PC-3 (cell line): ENCODE data around the gene DPH1. TPM values are rescaled to one million over a fixed set of nuclear protein-coding genes. Genes with fewer than 3 reads are reported as not detected.

ENCODE experiments used
- ATAC-seq: fragments of 200-7000 bp; cut with Tn5 transposase; 2 replicates; pipeline ENCODE4 v1.9.1; 2020; ENCODE audit warnings: mild to moderate bottlenecking, moderate library complexity
- BruUV-seq: library from RNA; stranded (reverse); fragments of 400-500 nt; replicated peaks from 2 replicates; lab custom pipeline; 2021; lab: Mats Ljungman, UMichigan
- CTCF ChIA-PET: fragments of 300-600 bp; sonication (Branson Sonifier 250); formaldehyde crosslinking; loops from one replicate; lab custom pipeline; 2022; ENCODE audit warnings: antibody characterized with exemption; lab: Charles Lee
- POLR2A ChIA-PET: fragments of 300-600 bp; sonication (Branson Sonifier 250); formaldehyde crosslinking; loops from one replicate; lab custom pipeline; 2022; ENCODE audit warnings: antibody characterized with exemption; ENCODE audit not compliant: unreplicated experiment; lab: Charles Lee
- DNase-seq: peaks from one replicate; pipeline ENCODE4 v3.0.0-alpha.2; 2015
- H2AFZ ChIP-seq: fragments of 300-600 bp; sonication (generic); 2 replicates; pipeline ENCODE4 v1.6.0; 2016; ENCODE audit warnings: antibody characterized with exemption, low read length
- H3F3A ChIP-seq: fragments of 300-600 bp; sonication (generic); one replicate; pipeline ENCODE4 v1.6.0; 2017; ENCODE audit warnings: antibody characterized with exemption, low read length, control low read depth, mild to moderate bottlenecking; ENCODE audit not compliant: unreplicated experiment
- H3K27ac ChIP-seq: fragments of 300-600 bp; sonication (generic); 2 replicates; pipeline ENCODE4 v1.5.1; 2016; ENCODE audit warnings: mild to moderate bottlenecking, low read length
- H3K27me3 ChIP-seq: fragments of 300-600 bp; sonication (generic); 2 replicates; pipeline ENCODE4 v1.6.1; 2016; ENCODE audit warnings: low read length, mixed read lengths
- H3K36me3 ChIP-seq: fragments of 300-600 bp; sonication (generic); 2 replicates; pipeline ENCODE4 v1.6.1; 2016; ENCODE audit warnings: low read depth, mixed run types, low read length, mixed read lengths
- H3K4me1 ChIP-seq: fragments of 300-600 bp; sonication (generic); 2 replicates; pipeline ENCODE4 v1.5.1; 2016; ENCODE audit warnings: low read length; ENCODE audit not compliant: insufficient read depth
- H3K4me2 ChIP-seq: fragments of 300-600 bp; sonication (generic); 2 replicates; pipeline ENCODE4 v1.6.0; 2016; ENCODE audit warnings: low read length
- H3K4me3 ChIP-seq: fragments of 300-600 bp; sonication (generic); 2 replicates; pipeline ENCODE4 v1.5.1; 2016; ENCODE audit warnings: mild to moderate bottlenecking, low read length, mixed read lengths
- H3K79me2 ChIP-seq: fragments of 300-600 bp; sonication (generic); 2 replicates; pipeline ENCODE4 v1.6.1; 2017; ENCODE audit warnings: low read length, mixed read lengths
- H3K9ac ChIP-seq: fragments of 300-600 bp; sonication (generic); 2 replicates; pipeline ENCODE4 v1.6.0; 2016; ENCODE audit warnings: mild to moderate bottlenecking, low read length
- H3K9me2 ChIP-seq: fragments of 300-600 bp; sonication (generic); replicated peaks from 2 replicates; pipeline ENCODE4 v1.6.1; 2016; ENCODE audit warnings: mixed run types, low read length, mixed read lengths
- H3K9me3 ChIP-seq: fragments of 300-600 bp; sonication (generic); 2 replicates; pipeline ENCODE4 v1.6.1; 2016; ENCODE audit warnings: low read length, mixed read lengths
- H4K20me1 ChIP-seq: fragments of 300-600 bp; sonication (generic); 2 replicates; pipeline ENCODE4 v1.6.1; 2016; ENCODE audit warnings: low read length, mixed read lengths
- EZH2 ChIP-seq: fragments of 300-600 bp; sonication (generic); IDR thresholded peaks from one replicate; pipeline ENCODE4 v1.6.1; 2017; ENCODE audit warnings: antibody characterized with exemption, mild to moderate bottlenecking, low read length; ENCODE audit not compliant: unreplicated experiment
- EZH2phosphoT487 ChIP-seq: fragments of 300-600 bp; sonication (generic); IDR thresholded peaks from 2 replicates; pipeline ENCODE4 v1.6.1; 2018; ENCODE audit warnings: mild to moderate bottlenecking, antibody characterized with exemption, low read length, borderline replicate concordance
- intact Hi-C: fragments of 100-400 bp; cut with micrococcal nuclease; formaldehyde crosslinking; loops from 2 replicates; pipeline ENCODE4 v1.9.0; 2023
- total RNA-seq: library from RNA; depleted of rRNA; stranded (reverse); fragments of >200 nt; gene quantifications from 2 replicates; pipeline ENCODE4 v1.2.3, GENCODE V29; 2014
- TF ChIP-seq, protein P1 (sequence below): fragments of 300-600 bp; sonication (generic); conservative IDR thresholded peaks from 2 replicates; pipeline ENCODE4 v1.5.1; 2017; ENCODE audit warnings: antibody characterized with exemption, low read depth, mild to moderate bottlenecking, low read length

Gene DPH1
- total RNA-seq, 1 experiment from 2014 or later: 47.9 TPM

DNA sequence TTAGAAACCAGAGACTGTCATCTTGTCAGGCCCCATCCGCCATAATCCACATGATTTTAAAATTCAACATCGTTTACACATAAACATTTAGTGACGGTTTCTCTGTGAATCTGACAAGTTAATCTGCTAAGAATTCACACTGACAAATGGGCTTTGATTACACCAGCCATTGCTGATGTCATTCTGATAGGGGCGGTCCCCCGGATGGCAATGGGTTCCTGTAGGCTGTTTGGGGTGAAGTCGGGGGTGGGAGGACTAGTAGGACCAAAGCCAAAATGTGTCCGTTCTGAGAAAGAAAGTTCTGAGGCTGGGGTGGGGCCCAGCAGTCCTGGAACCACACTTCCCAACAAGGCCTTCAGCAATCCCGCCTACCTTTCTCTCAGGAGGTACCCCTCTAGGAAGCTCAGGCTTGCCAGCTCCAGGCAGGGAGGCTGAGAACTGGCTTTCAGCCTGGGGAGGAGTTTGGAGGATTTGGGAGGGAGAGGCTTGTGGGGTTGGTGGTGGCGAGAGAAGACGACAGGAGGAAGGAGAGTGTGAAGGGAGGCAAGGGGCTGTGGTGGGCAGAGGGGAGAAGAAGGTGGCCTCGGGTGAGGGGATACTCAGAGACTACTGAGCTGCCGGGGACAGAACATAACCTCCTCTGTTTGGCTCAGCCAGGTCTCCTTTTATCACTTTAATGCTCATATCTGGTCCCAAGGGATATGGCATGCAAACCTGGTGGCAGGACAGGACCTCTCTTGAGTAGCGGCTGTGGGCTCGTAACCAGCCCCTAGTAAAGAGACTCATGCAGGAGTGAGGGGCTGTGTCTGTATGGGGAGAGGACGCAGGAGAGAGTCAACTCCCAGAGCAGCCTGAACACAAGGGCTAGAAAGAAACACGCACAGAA lies 33.6 kb downstream of the DPH1 start:
- Histone ChIP-seq H3K27me3 (no peaks in the 10 kb centered on the region), H3K79me2 (no peaks in the 10 kb centered on the region), H3K4me3 (no peak overlapping the region), H3K27ac (no peak overlapping the region), H4K20me1 (no peaks in the 10 kb centered on the region), H3F3A (no peaks in the 10 kb centered on the region), H3K9ac (no peak overlapping the region), H3K9me2 (no peaks in the 10 kb centered on the region), H3K9me3 (no peaks in the 10 kb centered on the region), H2AFZ (no peak overlapping the region), H3K36me3 (no peaks in the 10 kb centered on the region), H3K4me2 (no peak overlapping the region), H3K4me1 (peaks cover 11% of the 10 kb centered on the region)
- ATAC-seq (no peak), DNase-seq (no peak)
- ChIA-PET CTCF (no interaction called here), POLR2A (no interaction called here)
- BruUV-seq: no TSS peak
- intact Hi-C loops: no loop called here
- TF ChIP-seq, protein P1, sequence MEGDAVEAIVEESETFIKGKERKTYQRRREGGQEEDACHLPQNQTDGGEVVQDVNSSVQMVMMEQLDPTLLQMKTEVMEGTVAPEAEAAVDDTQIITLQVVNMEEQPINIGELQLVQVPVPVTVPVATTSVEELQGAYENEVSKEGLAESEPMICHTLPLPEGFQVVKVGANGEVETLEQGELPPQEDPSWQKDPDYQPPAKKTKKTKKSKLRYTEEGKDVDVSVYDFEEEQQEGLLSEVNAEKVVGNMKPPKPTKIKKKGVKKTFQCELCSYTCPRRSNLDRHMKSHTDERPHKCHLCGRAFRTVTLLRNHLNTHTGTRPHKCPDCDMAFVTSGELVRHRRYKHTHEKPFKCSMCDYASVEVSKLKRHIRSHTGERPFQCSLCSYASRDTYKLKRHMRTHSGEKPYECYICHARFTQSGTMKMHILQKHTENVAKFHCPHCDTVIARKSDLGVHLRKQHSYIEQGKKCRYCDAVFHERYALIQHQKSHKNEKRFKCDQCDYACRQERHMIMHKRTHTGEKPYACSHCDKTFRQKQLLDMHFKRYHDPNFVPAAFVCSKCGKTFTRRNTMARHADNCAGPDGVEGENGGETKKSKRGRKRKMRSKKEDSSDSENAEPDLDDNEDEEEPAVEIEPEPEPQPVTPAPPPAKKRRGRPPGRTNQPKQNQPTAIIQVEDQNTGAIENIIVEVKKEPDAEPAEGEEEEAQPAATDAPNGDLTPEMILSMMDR: no peak
- TF ChIP-seq EZH2phosphoT487 (no peak), EZH2 (no peak)

DNA sequence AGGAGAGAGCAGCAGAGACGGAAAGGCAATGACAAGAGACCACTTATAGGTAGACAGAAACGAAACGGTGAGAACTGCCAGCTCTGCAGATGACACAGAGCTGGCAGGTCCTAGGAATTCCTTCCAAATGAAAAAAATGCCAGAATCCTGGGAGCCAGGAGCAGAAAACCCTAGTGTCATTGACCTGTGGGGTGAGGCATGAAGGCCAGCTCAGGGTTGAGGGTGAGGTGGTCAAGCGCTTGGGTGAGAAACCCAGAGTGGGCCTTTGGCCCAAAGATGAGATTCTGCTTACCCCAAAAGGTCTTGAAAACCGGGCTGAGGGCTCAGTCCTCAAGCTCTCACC lies 34.2 kb downstream of the DPH1 start:
- POLR2A ChIA-PET: no interaction called here
- intact Hi-C loops: no loop called here
- no peaks in the 10 kb centered on the region for H3K27me3 ChIP-seq
- CTCF ChIA-PET: no interaction called here
- H3K4me1 ChIP-seq: peaks cover 17% of the 10 kb centered on the region
- TF ChIP-seq EZH2phosphoT487: no peak
- TF ChIP-seq EZH2: no peak
- TF ChIP-seq, protein P1: no peak
- DNase-seq: no peak
- no peak for ATAC-seq
- H3K9ac ChIP-seq: no peak overlapping the region
- no peak overlapping the region for H3K4me2 ChIP-seq
- H3F3A ChIP-seq: no peaks in the 10 kb centered on the region
- H4K20me1 ChIP-seq: no peaks in the 10 kb centered on the region
- no peaks in the 10 kb centered on the region for H3K36me3 ChIP-seq
- no TSS peak for BruUV-seq
- no peak overlapping the region for H3K27ac ChIP-seq
- no peak overlapping the region for H3K4me3 ChIP-seq
- no peak overlapping the region for H2AFZ ChIP-seq
- no peaks in the 10 kb centered on the region for H3K9me2 ChIP-seq
- no peaks in the 10 kb centered on the region for H3K79me2 ChIP-seq
- no peaks in the 10 kb centered on the region for H3K9me3 ChIP-seq

DNA sequence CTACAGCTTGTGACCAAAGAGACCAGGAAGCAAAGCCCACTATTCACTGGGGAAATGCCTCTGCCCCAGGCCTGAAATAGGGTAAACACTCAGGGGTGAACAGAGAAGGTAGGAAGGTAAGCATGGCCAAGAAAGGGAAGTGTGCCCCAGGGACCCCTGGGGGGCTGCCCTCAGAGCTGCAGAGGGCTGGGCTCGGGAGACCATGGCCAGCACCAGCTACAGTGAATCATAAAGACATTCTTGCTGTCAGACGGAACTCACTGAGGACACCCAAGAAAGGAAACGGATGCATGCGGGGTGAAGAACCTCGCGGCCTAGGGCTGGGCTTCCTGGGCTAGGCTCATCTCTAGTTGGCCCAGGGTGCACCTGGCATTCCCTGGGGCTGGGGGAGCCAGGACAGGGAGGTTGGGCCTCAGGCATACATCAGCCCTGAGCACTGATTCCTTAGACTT lies 34.6 kb downstream of the DPH1 start:
- POLR2A ChIA-PET: no interaction called here
- ATAC-seq: no peak
- no peaks in the 10 kb centered on the region for H4K20me1 ChIP-seq
- H3K27me3 ChIP-seq: no peaks in the 10 kb centered on the region
- no peaks in the 10 kb centered on the region for H3K9me3 ChIP-seq
- no peak for TF ChIP-seq EZH2
- TF ChIP-seq, protein P1: no peak
- TF ChIP-seq EZH2phosphoT487: no peak
- H3K36me3 ChIP-seq: no peaks in the 10 kb centered on the region
- no peaks in the 10 kb centered on the region for H3K79me2 ChIP-seq
- BruUV-seq: no TSS peak
- peaks cover 20% of the 10 kb centered on the region for H3K4me1 ChIP-seq
- H3K4me2 ChIP-seq: no peak overlapping the region
- H3K9ac ChIP-seq: no peak overlapping the region
- intact Hi-C loops: no loop called here
- no peaks in the 10 kb centered on the region for H3K9me2 ChIP-seq
- CTCF ChIA-PET: no interaction called here
- no peaks in the 10 kb centered on the region for H3F3A ChIP-seq
- DNase-seq: no peak
- H3K27ac ChIP-seq: no peak overlapping the region
- H2AFZ ChIP-seq: no peak overlapping the region
- no peak overlapping the region for H3K4me3 ChIP-seq
